ENCODE data around the gene FAM200B.
"Not testable (repeated sequence)": the region's sequence is repeated elsewhere in the genome, so short reads cannot be mapped to it uniquely, and the experiment has no call there.

FAM200B gene

DNA sequence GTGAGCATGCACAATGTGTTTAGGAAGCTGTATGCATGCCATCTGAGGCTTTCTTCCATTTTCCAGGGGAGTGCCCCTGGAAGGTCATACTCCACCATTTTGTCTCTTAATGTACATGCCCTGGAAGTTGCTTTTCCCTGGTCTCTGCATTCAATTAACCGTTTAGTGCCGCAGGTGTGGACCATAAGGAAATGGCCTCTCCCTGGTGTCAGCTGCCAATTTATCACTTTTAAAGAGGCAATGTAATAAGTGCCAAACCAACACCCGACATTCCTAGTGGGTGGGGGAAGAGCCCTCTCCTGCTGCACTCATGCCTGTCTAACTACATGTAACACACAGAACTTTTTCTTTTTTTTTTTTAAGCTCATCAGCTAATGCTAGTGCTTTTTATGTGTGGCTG lies 14.1 kb downstream of the FAM200B start:
- no peak for FAIRE-seq
- DNase-seq (ENCODE audit: low spot score), result no peak

DNA sequence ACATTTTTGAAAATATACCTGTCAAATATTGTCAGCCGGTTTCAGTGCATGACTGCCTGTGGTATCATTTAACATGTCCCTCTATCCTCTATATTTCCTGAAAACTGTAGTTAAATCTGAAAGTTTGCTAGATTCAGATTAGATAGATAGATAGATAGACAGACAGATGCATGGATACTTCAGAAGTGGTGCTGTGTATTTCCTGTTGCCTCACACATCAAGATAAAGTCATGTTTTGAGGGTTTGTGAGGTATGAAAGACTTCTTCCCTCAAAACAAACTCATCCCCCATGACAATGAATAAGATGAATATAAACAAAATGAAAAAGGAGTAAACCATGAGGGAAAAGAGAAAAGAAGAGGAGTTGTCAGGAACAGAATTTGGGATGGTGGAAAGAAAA lies 15.2 kb downstream of the FAM200B start:
- DNase-seq (ENCODE audit: low spot score) (no peak), FAIRE-seq (no peak)

DNA sequence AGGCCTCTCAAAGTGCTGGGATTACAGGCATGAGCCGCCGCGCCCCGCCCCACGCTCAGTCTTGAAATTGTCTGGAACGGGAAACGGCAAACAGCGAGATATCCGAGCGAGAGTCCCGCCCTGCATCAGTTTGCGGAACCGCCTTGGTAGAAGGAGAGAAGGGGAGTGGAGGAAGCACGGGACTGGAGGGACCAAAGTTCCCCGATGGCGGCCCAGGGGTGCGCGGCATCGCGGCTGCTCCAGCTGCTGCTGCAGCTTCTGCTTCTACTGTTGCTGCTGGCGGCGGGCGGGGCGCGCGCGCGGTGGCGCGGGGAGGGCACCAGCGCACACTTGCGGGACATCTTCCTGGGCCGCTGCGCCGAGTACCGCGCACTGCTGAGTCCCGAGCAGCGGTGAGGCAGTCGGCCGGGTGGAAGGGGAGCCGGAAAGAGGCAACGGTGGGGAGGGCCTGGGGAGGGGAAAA lies 21.3 kb downstream of the FAM200B start, which contains the start of gene BST1:
TSS of gene BST1 (plus strand) at position 125 of the 463 bp plus-strand sequence. CDS start at position 205, 80 bp downstream.
- DNase-seq (ENCODE audit: low spot score) (no peak), FAIRE-seq (no peak)

DNA sequence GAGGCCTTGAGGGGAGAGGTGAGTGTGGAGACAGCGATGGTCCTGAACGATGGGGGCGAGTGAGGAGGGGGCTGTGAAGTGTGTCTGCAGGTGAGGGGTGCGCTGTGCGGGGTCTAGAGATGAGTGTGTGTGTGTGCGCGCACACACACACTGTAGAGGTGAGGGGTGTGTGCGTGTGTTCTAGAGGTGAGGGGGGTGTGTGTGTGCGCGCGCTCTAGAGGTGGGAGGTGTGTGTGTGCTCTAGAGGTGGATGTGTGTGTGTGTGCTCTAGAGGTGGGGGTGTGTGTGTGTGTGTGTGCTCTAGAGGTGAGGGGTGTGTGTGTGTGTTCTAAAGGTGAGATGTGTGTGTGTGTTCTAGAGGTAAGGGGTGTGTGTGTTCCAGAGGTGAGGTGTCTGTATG lies 21.8 kb downstream of the FAM200B start:
- FAIRE-seq (no peak), DNase-seq (ENCODE audit: low spot score) (no peak)

DNA sequence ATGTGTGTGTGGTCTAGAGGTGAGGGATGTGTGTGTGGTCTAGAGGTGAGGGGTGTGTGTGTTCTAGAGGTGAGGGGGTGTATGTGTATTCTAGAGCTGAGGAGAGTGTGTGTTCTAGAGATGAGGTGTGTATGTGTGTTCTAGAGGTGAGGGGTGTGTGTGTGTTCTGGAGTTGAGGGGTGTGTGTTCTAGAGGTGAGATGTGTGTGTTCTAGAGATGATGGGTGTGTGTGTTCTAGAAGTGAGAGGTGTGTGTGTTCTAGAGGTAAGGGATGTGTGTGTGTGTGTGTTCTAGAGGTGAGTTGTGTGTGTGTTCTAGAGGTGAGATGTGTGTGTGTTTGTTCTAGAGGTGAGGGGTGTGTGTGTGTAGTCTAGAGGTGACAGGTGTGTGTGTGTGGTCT lies 22.5 kb downstream of the FAM200B start:
- no peak for FAIRE-seq
- DNase-seq (ENCODE audit: low spot score), result no peak

DNA sequence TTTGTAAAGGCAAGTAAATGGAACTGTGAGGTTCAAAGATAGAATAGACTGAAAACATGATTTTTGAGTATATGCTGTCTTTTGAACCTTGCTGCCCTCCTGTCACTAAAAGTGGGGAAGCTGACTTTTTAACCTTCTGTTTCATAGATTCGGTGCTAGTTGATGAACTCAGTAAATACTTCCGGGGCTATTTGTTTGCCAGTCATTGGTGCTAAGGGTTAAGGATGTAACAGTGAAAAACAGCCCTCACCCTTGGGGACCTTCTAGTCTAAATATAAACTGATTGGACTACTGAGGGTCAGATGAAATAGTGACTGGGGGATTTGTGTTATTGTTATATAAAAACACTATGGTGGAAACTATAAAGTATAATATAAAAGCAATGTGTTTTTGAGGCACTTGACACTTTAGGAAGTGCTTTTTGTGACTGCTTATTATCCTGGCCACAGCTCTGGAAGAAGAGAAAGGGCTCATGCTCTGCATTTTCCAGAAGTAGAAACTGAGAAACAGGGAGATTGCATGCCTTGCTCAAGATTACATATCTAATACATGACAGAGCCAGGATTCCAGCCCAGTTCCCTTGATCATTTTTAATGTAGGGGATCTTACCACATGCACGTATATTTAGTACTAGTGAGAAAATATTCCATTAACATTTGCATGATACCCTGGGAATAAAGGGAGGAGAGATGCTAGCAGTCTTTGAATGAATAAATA lies 25.2 kb downstream of the FAM200B start:
- DNase-seq (ENCODE audit: low spot score) (no peak), FAIRE-seq (no peak)

DNA sequence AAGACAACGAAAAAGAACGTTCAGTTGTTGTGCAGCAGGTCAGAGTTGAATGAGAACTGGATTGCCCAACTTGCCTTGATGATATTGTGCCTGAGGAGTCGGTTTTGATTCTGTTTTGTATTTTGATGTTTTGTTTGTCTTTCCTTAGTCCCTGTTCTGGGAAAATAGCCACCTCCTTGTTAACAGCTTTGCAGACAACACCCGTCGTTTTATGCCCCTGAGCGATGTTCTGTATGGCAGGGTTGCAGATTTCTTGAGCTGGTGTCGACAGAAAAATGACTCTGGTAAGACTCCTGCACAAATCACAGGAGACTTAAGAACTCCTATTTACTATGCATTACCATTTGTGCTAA lies 25.7 kb downstream of the FAM200B start:
- DNase-seq (ENCODE audit: low spot score) (no peak), FAIRE-seq (no peak)

DNA sequence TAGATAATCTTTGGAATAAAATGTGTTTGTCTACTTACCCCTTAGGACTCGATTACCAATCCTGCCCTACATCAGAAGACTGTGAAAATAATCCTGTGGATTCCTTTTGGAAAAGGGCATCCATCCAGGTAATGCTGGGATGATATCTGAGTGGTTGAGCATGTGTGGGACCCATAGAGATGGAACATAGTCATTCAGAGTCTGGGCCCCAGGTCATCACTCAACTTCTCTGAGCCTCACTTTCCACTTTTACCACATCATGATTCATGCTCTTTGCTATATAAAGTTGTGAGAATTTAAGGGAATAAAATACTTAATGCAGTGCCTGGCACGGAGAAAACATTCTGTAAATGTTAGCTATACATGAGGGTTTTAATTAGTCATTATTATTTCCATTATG lies 30.1 kb downstream of the FAM200B start:
- no peak for FAIRE-seq
- no peak for DNase-seq (ENCODE audit: low spot score)

DNA sequence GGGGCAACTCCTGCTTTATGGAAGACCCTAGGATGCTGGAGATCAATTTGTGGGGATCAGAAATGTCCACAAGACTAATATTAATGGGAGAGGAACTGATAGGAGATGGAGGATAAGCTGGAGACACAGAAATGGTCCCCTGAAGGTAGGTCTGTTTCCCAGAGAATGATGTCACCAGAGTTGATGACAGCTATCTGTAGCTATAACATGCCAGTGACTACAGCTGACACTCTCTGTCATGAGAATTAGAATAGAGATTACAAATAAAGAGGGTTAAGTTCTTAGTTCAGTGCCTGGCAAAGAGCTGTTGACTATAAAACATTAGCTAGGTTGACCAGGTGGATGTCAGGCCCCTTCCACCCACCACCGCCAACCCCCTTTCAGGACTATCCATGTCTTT lies 30.6 kb downstream of the FAM200B start:
- FAIRE-seq (no peak), DNase-seq (ENCODE audit: low spot score) (no peak)

DNA sequence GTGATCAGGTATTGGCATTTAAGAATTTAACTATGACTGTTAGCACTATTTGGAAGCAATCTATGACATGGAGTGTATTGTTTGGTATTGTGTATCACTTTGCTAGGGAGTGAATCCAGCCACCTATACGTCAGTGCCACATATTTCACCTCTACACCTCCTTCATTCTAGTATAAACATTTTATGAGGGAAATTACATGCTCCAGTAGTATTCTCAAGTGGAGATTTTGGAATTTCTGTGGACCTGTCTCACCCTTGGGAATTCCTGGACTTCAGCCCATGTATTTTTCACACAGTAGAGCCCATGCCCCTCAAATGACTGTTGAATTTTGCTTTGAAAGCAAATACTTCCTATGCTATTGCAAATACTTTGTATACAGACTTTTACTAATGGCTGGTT lies 32.5 kb downstream of the FAM200B start:
- FAIRE-seq (no peak), DNase-seq (ENCODE audit: low spot score) (no peak)

DNA sequence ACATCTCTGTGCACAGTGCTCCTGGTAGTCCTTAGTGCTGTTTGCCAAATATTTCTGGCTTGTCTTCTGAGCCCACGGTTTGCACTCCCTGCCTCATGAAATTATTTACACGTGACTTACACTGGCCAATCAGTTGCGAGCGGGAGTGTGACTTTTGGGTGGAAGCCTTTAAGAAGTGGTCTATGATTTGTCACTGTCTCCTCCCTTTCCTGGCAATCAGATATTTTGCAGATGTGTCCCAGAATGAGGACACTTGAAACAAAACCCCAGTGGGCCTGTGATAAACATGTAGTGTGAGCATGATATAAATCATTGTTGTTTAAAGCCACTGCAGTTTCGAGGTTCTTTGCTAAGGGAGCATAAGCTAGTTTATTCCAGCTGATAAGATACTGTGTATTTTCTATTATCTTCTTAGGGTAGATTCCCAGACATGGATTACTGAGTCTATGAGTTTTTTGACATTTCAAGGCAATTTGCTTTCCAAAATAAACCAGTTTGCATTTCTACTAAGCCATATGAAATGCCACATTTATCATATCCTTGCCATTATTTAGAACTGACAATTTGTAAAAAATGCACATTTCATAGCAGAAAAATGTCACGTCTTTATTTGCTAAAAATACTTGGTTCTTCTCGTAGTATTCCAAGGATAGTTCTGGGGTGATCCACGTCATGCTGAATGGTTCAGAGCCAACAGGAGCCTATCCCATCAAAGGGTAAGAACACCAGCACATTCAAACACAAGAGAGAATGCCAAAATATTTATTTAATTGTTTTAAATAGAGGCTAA lies 33.2 kb downstream of the FAM200B start:
- DNase-seq (ENCODE audit: low spot score), result no peak
- FAIRE-seq, result no peak

DNA sequence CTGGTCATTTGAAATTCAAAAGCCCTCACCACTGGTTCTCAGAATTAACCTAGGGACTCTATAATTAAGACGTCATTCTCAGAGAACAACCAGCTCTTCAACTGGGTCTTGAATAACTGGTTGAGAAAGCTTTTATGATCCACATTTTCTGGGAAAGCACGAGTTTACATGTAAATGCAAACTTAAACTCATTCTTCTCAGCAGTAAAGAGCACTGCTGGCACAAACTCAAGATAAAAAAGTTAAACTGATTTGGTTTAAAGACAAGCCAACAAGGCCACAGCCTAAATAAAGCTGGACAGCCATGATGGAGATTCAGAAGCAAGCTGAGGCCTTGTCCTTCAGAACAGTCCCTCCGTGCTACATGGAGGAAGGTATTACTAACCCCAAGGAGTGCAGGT lies 34.5 kb downstream of the FAM200B start:
- FAIRE-seq, result no peak
- no peak for DNase-seq (ENCODE audit: low spot score)

DNA sequence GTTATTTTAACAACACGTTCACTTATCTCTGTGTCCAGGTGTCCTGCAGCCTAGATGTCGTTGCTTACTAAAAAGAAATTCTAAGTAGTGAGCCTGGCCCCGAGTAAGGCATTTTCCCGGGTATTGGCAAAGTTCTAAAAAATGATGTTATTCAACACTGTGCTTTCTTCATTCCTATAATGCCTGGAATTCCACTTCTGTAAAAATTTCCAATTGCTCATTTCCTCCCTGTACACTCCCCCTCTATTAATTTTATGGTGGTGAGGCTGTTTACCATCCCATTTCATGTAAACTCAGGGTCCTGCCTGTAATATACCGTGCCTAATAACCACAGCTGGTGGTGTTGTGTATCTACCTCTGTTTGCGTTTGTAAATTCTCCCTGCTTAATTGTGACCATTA lies 35.5 kb downstream of the FAM200B start:
- FAIRE-seq, result no peak

DNA sequence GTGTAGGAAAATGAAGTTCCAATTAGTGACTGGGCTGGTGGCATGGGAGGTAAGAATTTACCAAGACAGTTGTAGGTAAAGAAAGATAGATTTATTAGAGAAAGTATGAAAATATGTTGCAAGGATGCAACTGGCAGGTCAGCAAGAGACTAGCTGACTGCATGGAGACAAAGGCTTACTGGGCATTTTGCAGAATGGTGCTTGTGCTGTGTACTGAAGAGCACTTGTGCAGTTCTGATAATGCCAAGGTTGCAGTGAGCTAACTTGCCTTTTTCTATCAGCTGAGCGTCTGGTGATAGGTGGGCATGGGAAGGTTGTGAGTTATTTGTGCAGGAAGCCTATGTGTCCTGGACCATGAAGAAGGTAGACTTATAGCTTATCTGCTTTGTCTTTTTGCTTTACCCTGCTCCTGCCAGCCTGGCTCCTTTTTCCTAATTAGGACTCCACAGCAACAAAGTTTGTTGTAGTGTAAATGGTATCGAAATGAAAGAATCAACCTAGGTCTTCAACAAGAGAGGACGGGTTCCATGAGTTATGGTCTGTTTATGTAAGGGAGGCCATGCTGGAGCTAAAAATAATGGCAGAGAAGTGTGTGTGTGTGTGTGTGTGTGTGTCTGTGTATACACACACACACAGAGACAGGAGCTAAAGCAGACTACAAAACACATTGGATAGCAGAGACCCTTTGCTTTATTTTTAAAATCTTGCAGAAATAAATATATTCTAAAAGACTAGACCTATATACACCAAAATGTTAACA lies 36.2 kb downstream of the FAM200B start:
- DNase-seq (ENCODE audit: low spot score), result no peak
- FAIRE-seq, result no peak

More for the DNA sequence above, 35.5 kb downstream of the FAM200B start:
- no peak for DNase-seq (ENCODE audit: low spot score)

DNA sequence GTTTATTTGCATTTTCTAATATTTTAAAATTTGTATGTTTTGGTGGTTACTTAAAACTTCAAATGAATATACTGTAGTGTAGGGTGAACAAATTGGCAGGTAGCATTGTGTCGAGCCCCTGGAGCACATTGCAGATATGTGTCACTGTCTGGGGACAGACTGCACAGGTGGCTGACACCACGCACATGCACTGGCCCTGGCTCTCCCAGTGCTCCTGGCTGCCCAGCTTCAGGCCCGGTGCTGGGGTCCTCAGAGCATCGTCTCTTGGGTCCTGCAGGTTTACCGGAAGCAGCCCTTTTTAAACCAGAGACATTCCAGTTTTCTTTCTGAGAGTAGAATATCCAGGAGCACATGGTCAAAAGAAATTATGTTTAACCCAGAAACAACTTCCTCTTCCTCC lies 36.8 kb downstream of the FAM200B start:
- FAIRE-seq (no peak), DNase-seq (ENCODE audit: low spot score) (no peak)

DNA sequence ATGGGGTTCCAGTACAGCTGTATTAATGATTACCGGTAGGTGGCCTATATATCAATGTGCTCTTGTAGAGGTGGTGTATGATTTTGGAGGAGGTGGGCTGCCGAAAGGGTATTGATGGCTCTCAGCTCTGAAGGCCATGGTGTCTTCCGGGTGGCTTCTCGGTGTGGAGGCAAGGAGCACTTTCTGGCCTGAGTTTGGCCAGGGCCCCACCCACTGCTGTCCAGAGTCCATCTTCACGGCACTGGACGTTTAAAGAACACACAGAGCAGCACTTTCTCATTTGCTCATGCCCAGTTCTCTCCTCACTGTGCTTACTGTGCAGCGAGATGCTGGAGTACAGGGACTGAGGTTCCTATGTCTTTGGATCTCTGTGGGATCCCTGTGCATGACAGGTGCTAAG lies 37.3 kb downstream of the FAM200B start:
- FAIRE-seq, result no peak
- DNase-seq (ENCODE audit: low spot score), result no peak

DNA sequence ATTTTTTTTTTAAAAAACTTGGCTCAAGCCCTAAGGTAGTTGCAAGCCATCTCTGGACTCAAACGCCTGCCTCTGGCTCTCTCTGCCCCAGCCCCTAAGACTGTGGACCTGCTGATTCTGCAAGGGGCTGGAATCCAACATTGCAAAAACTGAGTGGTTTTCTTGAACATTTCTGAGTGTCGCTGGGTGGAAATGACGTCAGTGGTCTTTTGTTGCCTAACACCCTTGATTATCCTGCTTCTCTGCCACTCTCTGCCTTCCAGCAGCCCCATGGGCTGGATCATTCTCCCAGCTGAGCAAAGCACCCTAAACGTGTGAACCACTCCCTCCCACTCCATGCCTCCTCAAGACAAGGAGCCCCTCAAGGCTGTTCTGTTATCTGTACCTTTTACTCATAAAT lies 37.9 kb downstream of the FAM200B start:
- FAIRE-seq (no peak), DNase-seq (ENCODE audit: low spot score) (no peak)

DNA sequence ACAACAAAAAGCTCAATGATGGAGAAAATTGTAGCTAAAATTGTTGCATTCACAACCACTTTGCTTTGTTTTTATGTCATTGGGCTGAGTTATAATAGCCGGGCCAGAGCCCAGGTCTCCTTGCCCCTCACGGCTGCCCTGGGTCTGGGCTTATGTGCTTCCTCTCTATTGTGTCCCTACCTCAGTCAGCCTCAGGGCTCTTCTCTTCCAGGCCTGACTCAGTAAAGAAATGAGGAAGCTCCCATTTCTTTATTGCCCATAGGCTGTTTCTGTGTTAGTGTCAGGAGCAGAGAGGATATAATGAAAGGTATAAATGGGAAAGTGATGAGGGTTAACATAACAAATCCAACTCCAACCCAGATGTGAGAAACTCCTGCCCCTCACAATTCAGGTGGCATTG lies 39.2 kb downstream of the FAM200B start:
- FAIRE-seq (no peak), DNase-seq (ENCODE audit: low spot score) (no peak)

DNA sequence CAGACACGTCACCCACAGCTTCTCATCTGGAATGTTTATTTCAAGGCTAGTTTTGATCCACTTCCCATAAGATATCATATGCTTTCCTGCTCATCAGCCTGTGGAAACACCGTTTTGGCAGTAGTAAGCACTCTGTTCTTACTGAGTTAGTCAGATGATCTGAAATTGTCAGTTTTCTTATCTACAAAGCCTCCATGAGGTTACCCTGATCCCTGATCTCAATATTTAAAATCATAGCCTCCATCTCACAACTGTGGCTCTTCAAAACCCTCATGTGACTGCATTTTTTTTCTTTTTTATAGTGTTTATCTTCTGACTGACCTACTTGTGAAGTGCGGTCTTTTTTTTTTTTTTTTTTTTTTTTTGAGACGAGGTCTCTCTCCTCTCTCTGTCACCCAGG lies 44.0 kb downstream of the FAM200B start:
- DNase-seq (ENCODE audit: low spot score) (no peak), FAIRE-seq (no peak)

DNA sequence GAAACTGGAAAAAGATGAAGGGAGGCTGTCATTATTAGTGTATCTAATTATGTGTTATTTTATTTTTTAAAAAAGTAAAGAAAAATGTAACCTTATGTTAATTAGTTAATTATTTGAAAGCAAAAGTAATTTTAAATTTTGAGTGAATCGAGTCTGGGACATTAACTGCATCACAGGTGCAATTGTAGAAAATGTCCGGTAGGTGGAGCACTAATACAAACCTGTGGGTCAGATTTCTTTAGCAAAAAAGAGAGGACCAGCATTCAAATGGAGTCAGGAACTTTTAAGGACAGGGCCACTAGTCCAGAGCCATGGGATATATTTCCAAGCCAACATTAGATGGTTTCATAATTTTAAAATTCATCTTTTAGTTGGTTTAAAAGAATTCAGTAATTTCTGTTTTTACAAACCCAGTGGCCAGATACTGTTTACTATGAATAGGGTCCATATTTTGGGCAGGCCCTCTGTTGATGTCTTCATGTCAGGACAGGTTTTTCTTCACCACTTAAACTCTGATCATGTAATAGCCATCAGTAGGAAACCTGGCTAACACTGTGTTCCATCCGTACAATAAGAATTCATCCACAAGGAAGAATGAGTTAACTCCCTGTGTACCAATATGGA lies 48.4 kb downstream of the FAM200B start:
- peak; percentile 42 for DNase-seq (ENCODE audit: low spot score)

DNA sequence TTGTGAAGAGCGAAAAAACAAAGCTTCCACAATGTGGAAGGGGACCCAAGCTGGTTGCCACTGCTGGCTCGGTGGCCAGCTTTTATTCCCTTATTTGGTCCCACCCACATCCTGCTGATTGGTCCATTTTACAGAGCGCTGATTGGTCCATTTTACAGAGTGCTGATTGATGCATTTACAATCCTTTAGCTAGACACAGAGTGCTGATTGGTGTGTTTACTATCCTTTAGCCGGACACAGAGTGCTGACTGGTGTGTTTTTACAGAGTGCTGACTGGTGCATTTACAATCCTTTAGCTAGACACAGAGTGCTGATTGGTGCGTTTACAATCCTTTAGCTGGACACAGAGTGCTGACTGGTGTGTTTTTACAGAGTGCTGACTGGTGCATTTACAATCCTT lies 51.4 kb downstream of the FAM200B start:
- DNase-seq (ENCODE audit: low spot score); FAIRE-seq: not testable (repeated sequence)

More for the DNA sequence above, 48.4 kb downstream of the FAM200B start:
- no peak for FAIRE-seq

DNA sequence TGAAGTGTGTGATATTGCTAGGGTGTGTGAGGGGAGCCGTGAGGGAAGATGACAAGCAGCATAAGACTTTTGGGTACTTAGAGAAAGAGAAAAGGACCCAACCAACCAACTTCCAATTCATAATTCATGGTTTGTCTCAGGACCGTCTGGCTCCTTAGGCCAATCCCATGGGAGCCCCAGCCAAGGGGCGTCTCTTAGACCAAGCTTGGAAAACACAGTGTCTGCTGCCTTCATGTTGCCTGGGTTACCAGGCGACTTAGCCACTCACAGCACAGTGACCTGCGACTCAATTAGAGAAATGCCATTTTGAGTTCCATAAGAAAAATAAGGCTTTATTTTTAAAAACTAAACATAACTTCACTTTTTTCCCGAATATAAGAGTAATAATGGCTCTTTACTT lies 53.9 kb downstream of the FAM200B start:
- FAIRE-seq (no peak), DNase-seq (ENCODE audit: low spot score) (no peak)
